IPS-15b (cell line): ENCODE measurements around the gene RSPO3.

Experiments
- H3K27me3 ChIP-seq: one replicate; pipeline ENCODE4 v1.6.1; 2013; ENCODE audit warnings: low read length; ENCODE audit not compliant: control insufficient read depth, insufficient read depth
- H3K36me3 ChIP-seq: one replicate; pipeline ENCODE4 v1.6.1; 2013; ENCODE audit warnings: low read length; ENCODE audit not compliant: control insufficient read depth, insufficient read depth
- H3K4me1 ChIP-seq: one replicate; pipeline ENCODE4 v1.6.1; 2013; ENCODE audit warnings: mild to moderate bottlenecking, low read length; ENCODE audit not compliant: control insufficient read depth, insufficient read depth
- H3K4me3 ChIP-seq: one replicate; pipeline ENCODE4 v1.5.1; 2013; ENCODE audit warnings: low read depth, low read length
- H3K9ac ChIP-seq: one replicate; pipeline ENCODE4 v1.6.1; 2013; ENCODE audit warnings: low read depth, mild to moderate bottlenecking, low read length
- H3K9me3 ChIP-seq: one replicate; pipeline ENCODE4 v1.6.1; 2013; ENCODE audit warnings: mild to moderate bottlenecking, low read length; ENCODE audit not compliant: control insufficient read depth, insufficient read depth

The RSPO3 gene

DNA sequence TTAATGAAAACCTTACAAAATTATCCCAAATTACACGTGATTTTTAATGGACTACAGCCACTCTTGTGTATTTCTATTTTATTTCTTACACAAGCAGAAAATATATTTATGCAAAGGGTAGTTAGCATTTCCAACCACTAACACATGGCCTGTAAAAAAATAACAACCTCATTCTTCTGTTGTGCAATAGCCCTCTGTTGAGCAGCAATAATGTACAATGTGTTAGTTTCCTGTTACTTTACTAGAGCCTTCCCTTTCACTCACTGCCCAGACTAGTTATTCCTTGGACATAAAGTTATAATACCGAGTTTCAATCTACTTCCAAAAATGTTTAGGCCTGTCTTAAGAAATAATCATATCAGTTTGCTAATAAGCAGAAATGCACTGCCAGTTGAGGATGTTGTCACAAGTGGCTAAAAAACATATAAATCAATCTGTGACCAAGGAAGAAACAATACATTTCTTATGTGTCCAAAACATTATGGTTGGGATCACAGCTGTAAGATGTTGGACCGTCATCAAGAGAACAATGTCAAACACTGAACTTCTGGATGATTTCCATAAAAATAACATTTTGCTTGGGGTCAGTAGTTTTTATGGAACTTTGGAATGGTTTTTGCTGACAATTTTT, 74.6 kb downstream of the RSPO3 start:
- Histone ChIP-seq H3K36me3 (no peaks in the 10 kb centered on the region), H3K4me3 (no peak overlapping the region)

GRCh38 chr6:127195833-127196232, 77.4 kb downstream of the RSPO3 start:
- Histone ChIP-seq H3K4me1 (no peaks in the 10 kb centered on the region), H3K9ac (no peak overlapping the region), H3K4me3 (no peak overlapping the region), H3K36me3 (no peaks in the 10 kb centered on the region), H3K27me3 (no peaks in the 10 kb centered on the region), H3K9me3 (no peaks in the 10 kb centered on the region)

More for the DNA sequence above, 74.6 kb downstream of the RSPO3 start:
- Histone ChIP-seq H3K9me3 (no peaks in the 10 kb centered on the region), H3K4me1 (no peaks in the 10 kb centered on the region), H3K9ac (no peak overlapping the region), H3K27me3 (no peaks in the 10 kb centered on the region)

DNA sequence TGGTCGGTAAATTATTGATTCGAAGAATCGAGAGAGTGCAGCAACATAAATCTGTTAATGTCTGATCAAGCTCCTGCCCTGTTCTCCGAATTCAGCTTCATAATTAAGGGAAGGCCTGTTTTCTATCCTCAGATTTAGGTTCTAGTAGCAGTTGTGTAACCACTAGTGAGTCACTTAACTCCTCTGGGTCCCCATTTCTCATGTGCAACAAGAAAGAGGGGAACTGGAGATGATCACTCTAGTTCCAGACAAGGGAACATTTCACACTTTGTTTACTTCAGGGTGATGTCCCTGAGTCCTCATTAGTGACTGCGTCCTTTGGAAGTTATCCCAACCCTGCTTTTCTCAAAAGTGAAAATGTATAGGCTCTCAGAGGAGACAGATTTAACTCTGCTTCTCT, 80.1 kb downstream of the RSPO3 start:
- no peak overlapping the region for H3K9ac ChIP-seq
- no peaks in the 10 kb centered on the region for H3K4me1 ChIP-seq
- H3K27me3 ChIP-seq: no peaks in the 10 kb centered on the region

DNA sequence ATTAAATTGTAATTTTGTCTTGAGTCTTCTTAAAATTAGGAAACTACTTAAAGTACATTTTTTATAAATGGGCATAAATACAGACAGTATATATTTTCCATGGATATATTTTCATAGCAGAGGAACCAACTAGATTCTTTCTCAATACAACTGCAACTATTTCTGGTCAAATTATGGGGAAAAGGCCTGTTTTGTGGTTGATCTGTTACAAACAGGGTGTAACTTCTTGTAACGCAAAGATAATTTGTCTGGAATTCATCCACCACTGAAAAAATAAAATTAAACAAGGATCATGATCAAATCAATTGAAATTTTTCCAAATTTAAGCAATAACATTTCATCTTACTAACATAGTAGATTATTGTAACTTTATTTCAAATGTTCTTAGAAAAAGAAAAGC, 81.0 kb downstream of the RSPO3 start:
- H3K9me3 ChIP-seq: no peaks in the 10 kb centered on the region
- no peaks in the 10 kb centered on the region for H3K36me3 ChIP-seq
- H3K4me3 ChIP-seq: no peak overlapping the region
- H3K9ac ChIP-seq: no peak overlapping the region
- H3K4me1 ChIP-seq: no peaks in the 10 kb centered on the region
- H3K27me3 ChIP-seq: no peaks in the 10 kb centered on the region

More for the DNA sequence above, 80.1 kb downstream of the RSPO3 start:
- no peaks in the 10 kb centered on the region for H3K36me3 ChIP-seq
- H3K9me3 ChIP-seq: no peaks in the 10 kb centered on the region
- H3K4me3 ChIP-seq: no peak overlapping the region

- H3K36me3 ChIP-seq: no peaks in the 10 kb centered on the region
- H3K9me3 ChIP-seq: no peaks in the 10 kb centered on the region
- H3K4me1 ChIP-seq: no peaks in the 10 kb centered on the region
- no peak overlapping the region for H3K9ac ChIP-seq
- no peak overlapping the region for H3K4me3 ChIP-seq
- H3K27me3 ChIP-seq: no peaks in the 10 kb centered on the region
These were observed 81.6 kb downstream of the RSPO3 start for GRCh38 chr6:127200114-127200513.

GRCh38 chr6:127201321-127201720, 82.8 kb downstream of the RSPO3 start:
- Histone ChIP-seq H3K9ac (no peak overlapping the region), H3K4me3 (no peak overlapping the region), H3K9me3 (no peaks in the 10 kb centered on the region), H3K4me1 (no peaks in the 10 kb centered on the region), H3K36me3 (no peaks in the 10 kb centered on the region), H3K27me3 (no peaks in the 10 kb centered on the region)

DNA sequence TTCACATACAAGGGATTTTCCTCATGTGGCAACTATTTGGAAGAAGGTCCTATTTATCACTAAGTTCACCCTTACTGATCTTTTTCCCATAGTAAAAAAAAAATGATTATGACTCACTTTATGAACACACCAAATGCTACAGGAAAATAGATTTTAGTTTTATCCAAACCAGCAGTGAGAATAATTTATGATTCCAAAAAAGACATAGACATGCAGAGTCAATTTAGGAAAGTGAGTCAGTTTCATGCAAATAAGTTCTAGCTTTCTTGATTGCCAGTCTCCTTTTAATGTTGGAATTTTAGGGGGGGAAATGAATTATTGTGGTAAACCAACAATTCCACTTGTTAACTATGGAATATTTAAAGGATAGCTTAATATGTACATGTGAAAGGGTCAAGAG, 84.2 kb downstream of the RSPO3 start:
- Histone ChIP-seq H3K4me1 (no peaks in the 10 kb centered on the region), H3K27me3 (no peaks in the 10 kb centered on the region), H3K9ac (no peak overlapping the region), H3K4me3 (no peak overlapping the region), H3K9me3 (no peaks in the 10 kb centered on the region), H3K36me3 (no peaks in the 10 kb centered on the region)

GRCh38 chr6:127204281-127204680, 85.8 kb downstream of the RSPO3 start:
- Histone ChIP-seq H3K27me3 (no peaks in the 10 kb centered on the region), H3K9me3 (no peaks in the 10 kb centered on the region), H3K9ac (no peak overlapping the region), H3K4me3 (no peak overlapping the region), H3K4me1 (no peaks in the 10 kb centered on the region), H3K36me3 (no peaks in the 10 kb centered on the region)

DNA sequence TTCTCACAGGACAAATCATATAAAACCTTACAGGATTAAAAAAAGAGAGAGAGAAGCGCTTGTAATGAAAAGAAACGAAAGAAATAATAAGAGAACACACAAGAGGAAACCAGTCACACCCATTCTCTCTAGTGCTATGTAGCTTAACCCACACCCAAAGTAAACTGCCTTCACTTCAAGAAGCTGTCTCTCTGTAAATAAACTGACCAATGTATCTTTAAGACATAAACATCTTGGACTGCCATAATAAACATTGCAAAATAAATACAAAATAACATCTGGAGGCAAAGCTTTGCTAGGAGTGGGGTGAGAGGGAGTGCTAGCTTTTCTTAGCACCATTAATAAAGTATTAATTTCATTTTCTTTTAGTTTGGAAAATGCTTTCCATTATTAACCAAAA, 86.6 kb downstream of the RSPO3 start:
- Histone ChIP-seq H3K4me3 (no peak overlapping the region), H3K36me3 (no peaks in the 10 kb centered on the region), H3K9me3 (no peaks in the 10 kb centered on the region), H3K9ac (no peak overlapping the region), H3K27me3 (no peaks in the 10 kb centered on the region), H3K4me1 (no peaks in the 10 kb centered on the region)

DNA sequence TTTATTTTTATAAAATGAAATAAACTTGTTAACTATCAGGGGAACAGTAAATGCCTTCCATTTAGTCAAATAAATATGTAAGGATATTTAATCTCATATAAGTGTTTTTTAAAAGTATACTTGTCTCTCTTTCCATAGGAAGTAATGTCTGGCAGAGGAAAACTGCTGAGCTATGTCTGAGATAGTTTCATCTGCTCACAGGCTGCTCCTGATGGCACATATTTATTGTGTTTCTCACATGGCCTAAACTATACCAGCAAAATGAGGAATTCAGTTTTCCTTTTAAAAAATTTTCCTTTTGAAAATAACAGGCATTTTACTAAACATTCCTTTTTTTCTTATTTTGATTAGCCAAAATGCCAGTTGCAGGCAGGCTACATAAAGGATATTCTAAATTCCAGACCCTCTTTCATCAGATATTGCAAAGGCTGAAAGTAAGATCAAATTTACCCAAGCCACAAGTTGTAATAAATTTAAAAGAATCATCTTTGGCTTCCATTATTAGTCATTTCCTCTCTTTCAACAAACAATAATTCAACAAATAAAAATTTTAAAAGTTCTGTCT, 88.1 kb downstream of the RSPO3 start:
- Histone ChIP-seq H3K36me3 (no peaks in the 10 kb centered on the region), H3K27me3 (no peaks in the 10 kb centered on the region), H3K9ac (no peak overlapping the region), H3K4me3 (no peak overlapping the region), H3K9me3 (no peaks in the 10 kb centered on the region), H3K4me1 (no peaks in the 10 kb centered on the region)

GRCh38 chr6:127207591-127208120, 89.2 kb downstream of the RSPO3 start:
- Histone ChIP-seq H3K27me3 (no peaks in the 10 kb centered on the region), H3K9ac (no peak overlapping the region), H3K4me1 (no peaks in the 10 kb centered on the region), H3K4me3 (no peak overlapping the region), H3K36me3 (no peaks in the 10 kb centered on the region), H3K9me3 (no peaks in the 10 kb centered on the region)

DNA sequence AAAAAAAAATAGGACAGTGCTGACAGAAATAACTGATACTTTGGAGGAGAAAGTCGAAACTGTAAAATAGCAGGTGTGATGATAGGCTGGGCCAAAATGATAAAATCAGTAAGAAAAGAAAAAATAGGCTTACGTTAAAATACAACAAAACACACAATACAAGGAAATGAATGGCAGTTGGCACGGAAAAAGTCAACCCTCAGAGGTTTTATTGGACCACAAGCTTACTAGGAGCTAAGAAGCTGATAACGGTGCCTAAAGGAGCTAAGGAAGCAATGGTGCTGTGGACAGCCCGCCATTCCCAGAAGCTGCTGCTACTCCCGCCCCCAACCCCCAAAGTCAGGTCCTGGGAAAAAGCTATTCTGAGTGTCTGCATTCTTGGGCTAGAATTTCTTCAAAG, 92.3 kb downstream of the RSPO3 start:
- Histone ChIP-seq H3K4me3 (no peak overlapping the region), H3K4me1 (no peaks in the 10 kb centered on the region), H3K36me3 (no peaks in the 10 kb centered on the region), H3K27me3 (no peaks in the 10 kb centered on the region), H3K9ac (no peak overlapping the region), H3K9me3 (no peaks in the 10 kb centered on the region)
